ENCODE results near the gene KIF26A.

- no peak for TF ChIP-seq REST (IDR thresholded peaks at IDR 0.05; ENCODE audit: low read depth)
- no peak for TF ChIP-seq TEAD4 (IDR thresholded peaks at IDR 0.05)
- no peak for TF ChIP-seq TAF1 (IDR thresholded peaks at IDR 0.05; ENCODE audit: low read depth)
- TF ChIP-seq YY1 (IDR thresholded peaks at IDR 0.05; ENCODE audit: low read depth), result no peak
- no peak for TF ChIP-seq MAX (IDR thresholded peaks at IDR 0.05)
These were observed 3.1 kb upstream of the KIF26A start for GRCh38 chr14:104135121-104135903.

Data from Ishikawa (cell line).